Endothelial cell of umbilical vein (primary cell): Measurements from ENCODE around the gene RAMP1. TPM values are rescaled to one million over a fixed set of nuclear protein-coding genes. Genes with fewer than 3 reads are reported as not detected.

ENCODE experiments used
- BruUV-seq: library from RNA; stranded (reverse); fragments of 400-500 nt; replicated peaks from 2 replicates; lab custom pipeline; 2021; lab: Mats Ljungman, UMichigan
- CTCF ChIA-PET: fragments of 300-600, 350-600 bp; sonication (Branson Sonifier 250); formaldehyde crosslinking; loops from one replicate; lab custom pipeline; 2021; ENCODE audit warnings: antibody characterized with exemption, inconsistent platforms; lab: Charles Lee
- POLR2A ChIA-PET: fragments of 300-600, 350-600 bp; sonication (Branson Sonifier 250); formaldehyde crosslinking; loops from one replicate; lab custom pipeline; 2021; ENCODE audit warnings: antibody characterized with exemption, inconsistent platforms; lab: Charles Lee
- DNase-seq: peaks from one replicate; pipeline ENCODE4 v3.0.0-alpha.2; 2011; ENCODE audit warnings: low read depth, low spot score
- FAIRE-seq: peaks from 2 replicates; lab custom pipeline; 2011; peaks lifted over from hg19 to GRCh38; lab: Jason Lieb, UNC
- H2AFZ ChIP-seq: 2 replicates; pipeline ENCODE4 v1.6.0; 2012; ENCODE audit warnings: low read depth, low read length, control low read depth, inconsistent platforms
- H3K27ac ChIP-seq: 2 replicates; pipeline ENCODE4 v1.5.1; 2011; ENCODE audit warnings: low read depth, mild to moderate bottlenecking, control low read depth, low read length, moderate library complexity; ENCODE audit not compliant: insufficient read depth
- H3K27me3 ChIP-seq, 2 experiments: 2 replicates each; pipeline versions ENCODE4 v1.6.0 to v1.6.1; 2011; ENCODE audit warnings: low read length in 2 of 2, mixed read lengths in 1 of 2; ENCODE audit not compliant: control insufficient read depth in 2 of 2, insufficient read depth in 2 of 2
- H3K36me3 ChIP-seq, 2 experiments: 2 replicates in 1 of 2; 3 replicates in 1 of 2; pipeline ENCODE4 v1.5.1; 2011; ENCODE audit warnings: low read length in 2 of 2, mild to moderate bottlenecking in 1 of 2, moderate library complexity in 1 of 2; ENCODE audit not compliant: control insufficient read depth in 2 of 2, insufficient read depth in 2 of 2; ENCODE audit errors: extremely low read depth in 1 of 2
- H3K4me1 ChIP-seq: 3 replicates; pipeline ENCODE4 v1.5.1; 2011; ENCODE audit warnings: mild to moderate bottlenecking, low read length; ENCODE audit not compliant: control insufficient read depth, insufficient read depth; ENCODE audit errors: extremely low read depth
- H3K4me2 ChIP-seq: 2 replicates; pipeline ENCODE4 v1.6.1; 2011; ENCODE audit warnings: low read length, control low read depth, mixed read lengths; ENCODE audit not compliant: insufficient read depth
- H3K4me3 ChIP-seq, 3 experiments: fragments of 200-600 bp in 1 of 3; sonication (generic), shearing (Covaris generic) in 1 of 3; replicated peaks in 1 of 3; 2 replicates each; pipeline ENCODE4 v1.5.1; 2011 to 2016; ENCODE audit warnings: control low read depth in 3 of 3, low read length in 3 of 3, mild to moderate bottlenecking in 2 of 3, inconsistent platforms in 1 of 3, low read depth in 1 of 3, moderate library complexity in 1 of 3; ENCODE audit not compliant: insufficient read depth in 1 of 3
- H3K79me2 ChIP-seq: 2 replicates; pipeline ENCODE4 v1.6.0; 2012; ENCODE audit warnings: low read length, inconsistent platforms; ENCODE audit not compliant: control insufficient read depth, insufficient read depth
- H3K9ac ChIP-seq: replicated peaks from 2 replicates; pipeline ENCODE3; 2011; ENCODE audit warnings: low read length, control low read depth; ENCODE audit not compliant: insufficient read depth; ENCODE audit errors: extremely low read depth
- H3K9me1 ChIP-seq: replicated peaks from 3 replicates; pipeline ENCODE4 v1.6.0; 2011; ENCODE audit warnings: mild to moderate bottlenecking, low read length; ENCODE audit not compliant: control insufficient read depth, insufficient read depth; ENCODE audit errors: extremely low read depth
- H3K9me3 ChIP-seq: replicated peaks from 2 replicates; pipeline ENCODE4 v1.5.1; 2012; ENCODE audit warnings: low read length, inconsistent platforms; ENCODE audit not compliant: control insufficient read depth, insufficient read depth
- H4K20me1 ChIP-seq: replicated peaks from 2 replicates; pipeline ENCODE3; 2011; ENCODE audit warnings: mild to moderate bottlenecking, low read length; ENCODE audit not compliant: control insufficient read depth, insufficient read depth; ENCODE audit errors: extremely low read depth
- EZH2 ChIP-seq: IDR thresholded peaks from 2 replicates; pipeline ENCODE4 v1.6.1; 2012; ENCODE audit warnings: borderline replicate concordance, low read depth, mild to moderate bottlenecking, moderate library complexity, low read length, inconsistent platforms; ENCODE audit not compliant: severe bottlenecking
- FOS ChIP-seq: IDR thresholded peaks from 2 replicates; pipeline ENCODE4 v1.6.1; 2011; ENCODE audit warnings: mild to moderate bottlenecking, low read length, moderate library complexity, borderline replicate concordance; ENCODE audit not compliant: insufficient read depth
- GATA2 ChIP-seq: IDR thresholded peaks from 2 replicates; pipeline ENCODE4 v1.7.0; 2011; ENCODE audit warnings: low read depth, mild to moderate bottlenecking, moderate library complexity, mixed read lengths, low read length; ENCODE audit not compliant: insufficient read length, insufficient read depth
- JUN ChIP-seq: IDR thresholded peaks from 2 replicates; pipeline ENCODE4 v1.6.1; 2011; ENCODE audit warnings: borderline replicate concordance, low read depth; ENCODE audit not compliant: insufficient read length, insufficient read depth
- MYC ChIP-seq: IDR thresholded peaks from one replicate; pipeline ENCODE4 v1.6.1; 2011; ENCODE audit warnings: mild to moderate bottlenecking, low read depth, low read length
- POLR2A ChIP-seq: IDR thresholded peaks from 2 replicates; pipeline ENCODE4 v1.6.1; 2012; ENCODE audit warnings: low read depth, mild to moderate bottlenecking, control low read depth, low read length
- POLR2AphosphoS5 ChIP-seq: IDR thresholded peaks from 2 replicates; pipeline ENCODE4 v1.6.1; 2012; ENCODE audit warnings: low read depth, mild to moderate bottlenecking, control low read depth, low read length, moderate library complexity; ENCODE audit not compliant: insufficient read depth
- dilution Hi-C: fragments of 300-500 bp; cut with MboI; formaldehyde crosslinking; loops from one replicate; pipeline ENCODE4 v1.15.0; 2019; ENCODE audit warnings: low sequenced_read_pairs; ENCODE audit not compliant: extremely low pct_ligation_motif_present
- intact Hi-C: fragments of 100-400 bp; cut with micrococcal nuclease; formaldehyde crosslinking; loops from one replicate; pipeline ENCODE4 v1.10.0; 2022
- polyA plus RNA-seq, 4 experiments: library from polyadenylated mRNA; depleted of rRNA in 3 of 4; stranded (reverse) in 3 of 4; unstranded in 1 of 4; fragments of >200 nt; gene quantifications; 2 replicates each; pipeline versions ENCODE4 v1.2.1 to v1.2.3, GENCODE V29; 2011 to 2012; ENCODE audit warnings: missing spikeins in 1 of 4
- total RNA-seq: library from RNA; stranded (reverse); gene quantifications from 2 replicates; pipeline ENCODE4 v1.2.3, GENCODE V29; 2021
- TF ChIP-seq, protein P1 (sequence below), 2 donors: IDR thresholded peaks; 1 replicate in 1 of 2; 2 replicates in 1 of 2; pipeline ENCODE4 v1.5.1; 2011; ENCODE audit warnings: low read length in 2 of 2, mild to moderate bottlenecking in 2 of 2, moderate library complexity in 2 of 2, control low read depth in 1 of 2, inconsistent platforms in 1 of 2, low read depth in 1 of 2; ENCODE audit not compliant: insufficient read depth in 1 of 2; ENCODE audit errors: extremely low read depth in 1 of 2
- TF ChIP-seq, protein P2 (sequence below): IDR thresholded peaks from 2 replicates; pipeline ENCODE4 v1.6.1; 2011; ENCODE audit not compliant: insufficient read depth, insufficient read length

Gene RAMP1
- total and polyA plus RNA-seq, 2 donors (not counting 3 experiments of a cell fraction or from before 2014, with no cell fraction given): 0.18 TPM; not detected in 1

DNA sequence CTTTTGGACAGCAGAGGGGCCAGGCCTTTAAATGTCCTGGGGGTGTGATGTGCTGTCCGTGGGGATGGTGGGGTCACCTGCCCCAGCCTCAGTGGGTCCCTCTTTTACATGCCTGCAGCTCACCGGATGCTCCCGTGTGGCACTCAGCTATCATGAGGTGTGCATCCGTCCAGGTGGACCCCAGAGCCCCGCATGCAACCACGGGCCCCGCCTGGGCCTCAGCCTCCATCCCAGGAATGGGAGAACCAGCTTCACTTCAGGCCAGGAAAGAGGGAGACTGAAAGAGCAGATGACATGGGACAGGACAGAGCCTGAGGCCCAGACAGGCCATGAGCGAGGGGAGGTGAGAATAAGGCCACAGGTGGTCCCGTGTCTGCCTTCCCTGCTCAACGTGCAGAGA is 37.5 kb downstream of the RAMP1 start:
- Histone ChIP-seq H3K9ac (no peak overlapping the region), H3K4me3 (no peak overlapping the region), H3K9me1 (no peaks in the 10 kb centered on the region), H3K27me3 (no peaks in the 10 kb centered on the region), H2AFZ (no peak overlapping the region), H3K9me3 (no peaks in the 10 kb centered on the region), H3K4me1 (peaks cover 6% of the 10 kb centered on the region), H3K36me3 (no peaks in the 10 kb centered on the region), H3K27ac (no peak overlapping the region), H4K20me1 (no peaks in the 10 kb centered on the region), H3K79me2 (no peaks in the 10 kb centered on the region), H3K4me2 (no peak overlapping the region)
- DNase-seq (no peak), FAIRE-seq (no peak)
- TF ChIP-seq MYC (no peak), POLR2A (no peak), JUN (no peak), POLR2AphosphoS5 (no peak), FOS (no peak), GATA2 (no peak), EZH2 (no peak)
- TF ChIP-seq, protein P1, sequence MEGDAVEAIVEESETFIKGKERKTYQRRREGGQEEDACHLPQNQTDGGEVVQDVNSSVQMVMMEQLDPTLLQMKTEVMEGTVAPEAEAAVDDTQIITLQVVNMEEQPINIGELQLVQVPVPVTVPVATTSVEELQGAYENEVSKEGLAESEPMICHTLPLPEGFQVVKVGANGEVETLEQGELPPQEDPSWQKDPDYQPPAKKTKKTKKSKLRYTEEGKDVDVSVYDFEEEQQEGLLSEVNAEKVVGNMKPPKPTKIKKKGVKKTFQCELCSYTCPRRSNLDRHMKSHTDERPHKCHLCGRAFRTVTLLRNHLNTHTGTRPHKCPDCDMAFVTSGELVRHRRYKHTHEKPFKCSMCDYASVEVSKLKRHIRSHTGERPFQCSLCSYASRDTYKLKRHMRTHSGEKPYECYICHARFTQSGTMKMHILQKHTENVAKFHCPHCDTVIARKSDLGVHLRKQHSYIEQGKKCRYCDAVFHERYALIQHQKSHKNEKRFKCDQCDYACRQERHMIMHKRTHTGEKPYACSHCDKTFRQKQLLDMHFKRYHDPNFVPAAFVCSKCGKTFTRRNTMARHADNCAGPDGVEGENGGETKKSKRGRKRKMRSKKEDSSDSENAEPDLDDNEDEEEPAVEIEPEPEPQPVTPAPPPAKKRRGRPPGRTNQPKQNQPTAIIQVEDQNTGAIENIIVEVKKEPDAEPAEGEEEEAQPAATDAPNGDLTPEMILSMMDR (IDR thresholded peaks at IDR 0.05; ENCODE audit: extremely low read depth in 1 of 2, insufficient read depth in 1 of 2, low read depth in 1 of 2, low read length in 2 of 2): no peak
- TF ChIP-seq, protein P2, sequence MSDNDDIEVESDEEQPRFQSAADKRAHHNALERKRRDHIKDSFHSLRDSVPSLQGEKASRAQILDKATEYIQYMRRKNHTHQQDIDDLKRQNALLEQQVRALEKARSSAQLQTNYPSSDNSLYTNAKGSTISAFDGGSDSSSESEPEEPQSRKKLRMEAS: no peak
- POLR2A ChIA-PET: no interaction called here
- intact Hi-C loops: no loop called here
- CTCF ChIA-PET: interaction anchor here (1.4 kb wide), 1 partner anchor 26 kb away, joined by 4 read pairs; no protein-coding TSS in a partner anchor
- dilution Hi-C loops: no loop called here
- no TSS peak for BruUV-seq
